Chondrocyte (in vitro differentiated cells): Measurements from ENCODE around the gene H2BK1. TPM values are rescaled to one million over a fixed set of nuclear protein-coding genes. Genes with fewer than 3 reads are reported as not detected.

Experiments
- DNase-seq: peaks from one replicate; pipeline ENCODE4 v3.0.0; 2021; ENCODE audit warnings: mixed read lengths, low spot score
- H3K27ac Mint-ChIP-seq: one replicate; pipeline ENCODE4 v1.8.0; 2021; ENCODE audit warnings: mild to moderate bottlenecking, moderate library complexity, mixed read lengths; ENCODE audit not compliant: unreplicated experiment
- H3K27me3 Mint-ChIP-seq: 2 replicates; pipeline ENCODE4 v1.8.0; 2021; ENCODE audit warnings: low read depth, mixed read lengths
- H3K36me3 Mint-ChIP-seq: 2 replicates; pipeline ENCODE4 v1.8.0; 2021; ENCODE audit warnings: low read depth, mixed read lengths
- H3K4me1 Mint-ChIP-seq: 2 replicates; pipeline ENCODE4 v1.8.0; 2021; ENCODE audit warnings: low read depth, mild to moderate bottlenecking, mixed read lengths
- H3K4me3 Mint-ChIP-seq: one replicate; pipeline ENCODE4 v1.8.0; 2021; ENCODE audit warnings: mild to moderate bottlenecking, moderate library complexity, mixed read lengths; ENCODE audit not compliant: unreplicated experiment
- H3K9me3 Mint-ChIP-seq: 2 replicates; pipeline ENCODE4 v1.8.0; 2021; ENCODE audit warnings: low read depth, mixed read lengths
- CTCF ChIP-seq: fragments of 200-600 bp; sonication (generic); IDR thresholded peaks from 2 replicates; pipeline ENCODE4 v1.5.0; 2021; ENCODE audit warnings: antibody characterized with exemption, mild to moderate bottlenecking, moderate library complexity
- total RNA-seq: library from RNA; stranded (reverse); gene quantifications from 3 replicates; pipeline ENCODE4 v1.2.1, GENCODE V29; 2021

H2BK1 gene
- total RNA-seq, 1 donor from 2014 or later = not detected

DNA sequence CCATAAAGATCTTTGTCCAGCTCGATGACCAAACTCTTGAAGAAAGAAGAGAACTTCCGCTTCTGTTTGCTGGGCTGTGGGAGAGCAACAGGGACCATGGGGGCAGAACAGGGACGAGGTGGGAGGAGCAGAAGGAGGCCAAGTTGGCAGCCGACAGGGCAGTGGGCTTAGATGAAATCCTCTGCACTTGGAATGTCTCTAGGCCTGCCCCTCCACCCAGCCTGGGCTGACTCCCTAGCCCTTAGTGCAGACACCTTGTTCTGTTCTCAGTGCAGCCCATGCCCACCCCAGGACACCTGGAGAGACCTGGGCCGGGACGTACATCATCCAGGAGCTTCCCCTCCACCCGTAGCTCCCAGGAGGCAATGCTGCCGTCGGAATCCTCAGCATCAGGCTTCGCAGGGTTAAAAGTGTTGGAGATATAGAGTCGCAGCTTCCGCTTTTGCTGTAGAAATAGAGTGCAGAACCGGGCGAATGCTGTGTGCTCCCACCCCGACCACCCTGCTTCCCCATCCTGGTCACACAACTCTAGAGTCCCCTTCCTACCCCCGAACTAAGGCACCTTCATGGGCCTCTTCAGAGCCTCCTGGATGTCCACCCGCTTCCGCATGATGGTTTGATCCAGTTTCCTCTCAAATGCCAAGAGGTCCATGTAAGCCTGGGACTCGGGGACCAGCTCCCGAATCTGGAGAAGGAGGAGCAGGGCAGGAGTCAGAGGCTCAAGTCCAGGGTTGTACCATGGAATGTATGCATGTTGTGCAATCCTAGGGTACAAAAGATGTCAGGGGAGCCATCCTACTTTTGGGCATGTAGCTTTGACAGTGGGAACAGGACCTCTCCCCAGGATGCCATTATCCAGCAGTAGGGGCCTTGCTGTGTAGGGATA lies 32.1 kb upstream of the H2BK1 start:
- TF ChIP-seq CTCF = no peak
- no peak for DNase-seq
- Mint-ChIP-seq H3K27me3 (no peaks in the 10 kb centered on the region), H3K27ac (peak overlapping the region; percentile 27), H3K36me3 (peaks cover 21% of the 10 kb centered on the region), H3K9me3 (no peaks in the 10 kb centered on the region), H3K4me3 (no peak overlapping the region), H3K4me1 (peaks cover 39% of the 10 kb centered on the region)

- no peak for TF ChIP-seq CTCF
- H3K27me3 Mint-ChIP-seq = no peaks in the 10 kb centered on the region
- H3K9me3 Mint-ChIP-seq = no peaks in the 10 kb centered on the region
- peak; percentile 90 for DNase-seq
- H3K4me3 Mint-ChIP-seq = no peak overlapping the region
- peak overlapping the region; percentile 87 for H3K27ac Mint-ChIP-seq
- peaks cover 24% of the 10 kb centered on the region for H3K36me3 Mint-ChIP-seq
- peaks cover 33% of the 10 kb centered on the region for H3K4me1 Mint-ChIP-seq
Measured at GRCh38 chr7:151241755-151242096, 31.4 kb upstream of the H2BK1 start.

DNA sequence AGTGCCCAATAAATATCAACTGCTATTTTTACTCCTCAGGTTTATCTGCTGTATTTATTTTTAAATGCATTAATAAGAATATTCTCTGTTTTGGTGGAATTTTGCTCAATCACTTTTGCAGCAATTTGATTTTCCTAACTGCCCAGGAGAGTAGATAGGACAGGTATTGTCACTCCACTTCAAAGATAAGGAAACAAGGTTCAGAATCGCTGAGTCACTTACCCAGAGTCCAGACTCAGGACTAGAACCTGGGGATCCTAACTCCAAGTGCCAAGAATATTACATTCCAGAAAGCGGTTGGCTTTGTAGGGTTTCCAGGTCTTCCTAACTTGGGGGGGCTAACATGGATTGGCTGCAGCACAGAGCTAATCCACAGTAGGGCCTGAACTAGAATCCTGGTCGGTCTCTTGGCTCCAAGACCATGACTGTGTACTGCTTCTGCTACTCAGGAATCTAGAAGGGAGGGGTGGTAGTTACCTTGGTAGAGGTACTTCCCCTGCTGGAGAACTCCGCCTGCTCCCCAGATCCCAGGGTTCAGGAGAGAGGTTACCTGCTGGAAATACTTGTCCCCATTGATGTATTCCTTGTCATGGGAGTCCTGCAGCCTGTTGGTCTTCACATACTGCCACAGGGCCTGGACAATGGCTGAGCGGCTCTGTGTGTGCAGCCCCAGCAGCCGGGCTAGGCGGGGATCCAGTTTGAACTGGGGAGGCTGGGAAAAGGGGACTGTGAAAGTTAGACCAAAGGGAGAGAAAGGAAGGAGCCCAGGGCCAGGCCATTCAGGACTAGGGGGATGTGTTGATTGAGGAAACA lies 30.9 kb upstream of the H2BK1 start:
- Mint-ChIP-seq H3K4me1 (peaks cover 29% of the 10 kb centered on the region), H3K4me3 (no peak overlapping the region), H3K9me3 (no peaks in the 10 kb centered on the region), H3K27ac (peak overlapping the region; percentile 87), H3K36me3 (peaks cover 28% of the 10 kb centered on the region), H3K27me3 (no peaks in the 10 kb centered on the region)
- no peak for DNase-seq
- TF ChIP-seq CTCF = no peak

GRCh38 chr7:151240536-151240935 lies 30.2 kb upstream of the H2BK1 start:
- DNase-seq = no peak
- H3K27me3 Mint-ChIP-seq = no peaks in the 10 kb centered on the region
- H3K4me1 Mint-ChIP-seq = peaks cover 25% of the 10 kb centered on the region
- no peak for TF ChIP-seq CTCF
- H3K9me3 Mint-ChIP-seq = no peaks in the 10 kb centered on the region
- H3K36me3 Mint-ChIP-seq = peaks cover 28% of the 10 kb centered on the region
- peak overlapping the region; percentile 70 for H3K27ac Mint-ChIP-seq
- H3K4me3 Mint-ChIP-seq = no peak overlapping the region

DNA sequence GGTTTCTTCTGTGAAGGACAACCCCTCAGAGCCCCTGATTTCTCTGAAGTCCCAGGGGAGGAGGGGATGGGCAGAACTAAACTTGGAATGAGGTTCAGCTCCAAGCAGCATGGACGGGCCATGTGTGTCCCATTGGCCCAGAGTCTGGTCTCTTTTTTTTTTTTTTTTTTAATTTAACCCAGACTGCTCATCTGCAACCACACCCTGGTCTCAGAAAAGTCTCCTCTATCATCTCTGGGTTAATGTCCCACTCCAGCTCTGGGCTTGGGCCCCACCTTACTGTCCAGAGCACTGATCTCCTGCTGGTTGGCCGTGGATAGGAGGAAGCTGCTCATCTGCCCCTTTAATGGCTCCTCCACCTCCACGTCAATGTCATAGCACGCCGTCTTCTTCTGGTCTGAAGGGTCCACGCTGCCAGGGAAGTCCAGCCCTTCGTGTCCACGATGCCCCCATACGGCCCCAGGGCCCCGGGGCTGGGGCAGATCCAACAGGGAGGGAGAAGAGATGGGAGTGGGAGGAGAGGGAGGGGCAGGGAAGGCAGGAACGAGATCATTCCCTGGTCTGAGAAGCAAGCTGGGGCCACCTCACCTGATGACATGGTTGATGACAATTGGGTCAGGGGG lies 29.7 kb upstream of the H2BK1 start:
- no peak for DNase-seq
- Mint-ChIP-seq H3K4me1 (peaks cover 29% of the 10 kb centered on the region), H3K27me3 (no peaks in the 10 kb centered on the region), H3K4me3 (no peak overlapping the region), H3K36me3 (peaks cover 28% of the 10 kb centered on the region), H3K9me3 (no peaks in the 10 kb centered on the region), H3K27ac (peak overlapping the region; percentile 70)
- TF ChIP-seq CTCF = no peak
